IPS DF 6.9 (cell line): ENCODE measurements around the gene SPOP.
"Not testable (repeated sequence)": the region's sequence is repeated elsewhere in the genome, so short reads cannot be mapped to it uniquely, and the experiment has no call there.

ENCODE experiments used
- DNase-seq: peaks from one replicate; pipeline ENCODE4 v3.0.0-alpha.2; 2013; ENCODE audit warnings: low read depth, low spot score
- H3K27ac ChIP-seq: one replicate; pipeline ENCODE4 v1.5.1; 2013; ENCODE audit warnings: low read length, control low read depth
- H3K27me3 ChIP-seq: 2 replicates; pipeline ENCODE4 v1.6.1; 2013; ENCODE audit warnings: mild to moderate bottlenecking, low read length; ENCODE audit not compliant: control insufficient read depth, insufficient read depth
- H3K36me3 ChIP-seq: 2 replicates; pipeline ENCODE4 v1.6.1; 2013; ENCODE audit warnings: low read length; ENCODE audit not compliant: control insufficient read depth, insufficient read depth
- H3K4me1 ChIP-seq: 2 replicates; pipeline ENCODE4 v1.6.1; 2013; ENCODE audit warnings: low read length; ENCODE audit not compliant: control insufficient read depth, insufficient read depth
- H3K4me3 ChIP-seq: 2 replicates; pipeline ENCODE4 v1.5.1; 2013; ENCODE audit warnings: mild to moderate bottlenecking, low read length
- H3K9me3 ChIP-seq: 2 replicates; pipeline ENCODE4 v1.6.1; 2013; ENCODE audit warnings: low read length, inconsistent platforms; ENCODE audit not compliant: control insufficient read depth, insufficient read depth
- WGBS: extraction: QIAGEN DNeasy Blood & Tissue Kit; methylation state at CpG from one replicate; pipeline ENCODE4 v1.1.7; 2013; ENCODE audit warnings: mixed read lengths, missing lambda C conversion rate; ENCODE audit not compliant: insufficient read length, insufficient coverage; 5-methylcytosine and 5-hydroxymethylcytosine counted together

SPOP gene

DNA sequence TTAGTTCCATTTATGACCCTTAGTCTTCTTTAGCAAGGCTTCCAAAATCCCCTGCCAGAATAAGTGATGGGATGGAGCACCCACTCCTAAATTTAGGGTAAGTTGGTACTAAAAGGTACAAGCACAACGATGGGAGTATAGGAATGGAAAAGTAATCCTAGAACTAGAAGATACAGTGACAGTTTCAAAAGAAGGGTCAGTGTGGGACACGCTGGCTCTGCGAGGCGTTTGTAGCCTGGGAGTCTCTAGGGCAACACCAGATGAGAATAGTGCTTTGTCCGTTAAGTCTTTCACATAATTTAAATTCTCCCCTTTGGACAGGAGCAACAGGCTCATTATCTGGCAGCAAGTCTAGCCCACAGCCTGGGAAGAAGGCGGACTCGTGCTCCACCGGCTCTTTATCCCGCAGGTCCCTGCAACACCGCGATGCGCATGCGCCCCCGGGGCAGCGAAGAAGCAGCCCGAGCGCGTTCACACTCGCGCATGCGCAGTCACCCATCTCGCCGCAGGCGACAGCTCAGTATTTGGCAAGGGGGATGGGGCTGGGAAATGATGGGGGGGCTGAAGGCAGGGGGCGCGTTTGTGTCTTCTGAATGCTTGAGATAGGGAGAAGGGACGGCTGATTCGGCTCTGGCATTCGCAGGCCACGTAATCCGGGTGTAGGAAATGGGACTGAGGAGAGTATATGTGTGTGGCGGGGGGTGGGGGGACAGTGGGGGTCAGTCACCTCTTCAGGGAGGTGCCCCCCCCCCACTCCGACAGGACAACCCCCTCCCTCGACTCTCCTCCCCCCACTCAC, 564 bp downstream of the SPOP start:
- DNase-seq: peak; percentile 73
- H3K9me3 ChIP-seq: no peaks in the 10 kb centered on the region
- no CpG with 5 or more reads among the region's 34 CpGs for WGBS
- H3K36me3 ChIP-seq: no peaks in the 10 kb centered on the region
- H3K4me1 ChIP-seq: no peaks in the 10 kb centered on the region; the same call in 1 of the 2 replicates
- no peaks in the 10 kb centered on the region for H3K27me3 ChIP-seq
- peak overlapping the region; percentile 62; the same call in 1 of the 2 replicates for H3K4me3 ChIP-seq
- no peak overlapping the region for H3K27ac ChIP-seq

GRCh38 chr17:49676276-49676868, 1.5 kb downstream of the SPOP start:
- DNase-seq: no peak
- WGBS: no CpG with 5 or more reads among the region's 5 CpGs
- H3K4me3 ChIP-seq: no peak overlapping the region
- no peaks in the 10 kb centered on the region for H3K9me3 ChIP-seq
- H3K27ac ChIP-seq: no peak overlapping the region
- no peaks in the 10 kb centered on the region for H3K27me3 ChIP-seq
- H3K4me1 ChIP-seq: no peaks in the 10 kb centered on the region; the same call in 1 of the 2 replicates
- no peaks in the 10 kb centered on the region for H3K36me3 ChIP-seq

- Histone ChIP-seq H3K27me3 (no peaks in the 10 kb centered on the region), H3K9me3 (no peaks in the 10 kb centered on the region), H3K4me3 (no peak overlapping the region), H3K27ac (no peak overlapping the region), H3K4me1 (no peaks in the 10 kb centered on the region; the same call in 1 of the 2 replicates), H3K36me3 (no peaks in the 10 kb centered on the region)
- no peak for DNase-seq
These were observed 3.4 kb downstream of the SPOP start for GRCh38 chr17:49674507-49674906.

DNA sequence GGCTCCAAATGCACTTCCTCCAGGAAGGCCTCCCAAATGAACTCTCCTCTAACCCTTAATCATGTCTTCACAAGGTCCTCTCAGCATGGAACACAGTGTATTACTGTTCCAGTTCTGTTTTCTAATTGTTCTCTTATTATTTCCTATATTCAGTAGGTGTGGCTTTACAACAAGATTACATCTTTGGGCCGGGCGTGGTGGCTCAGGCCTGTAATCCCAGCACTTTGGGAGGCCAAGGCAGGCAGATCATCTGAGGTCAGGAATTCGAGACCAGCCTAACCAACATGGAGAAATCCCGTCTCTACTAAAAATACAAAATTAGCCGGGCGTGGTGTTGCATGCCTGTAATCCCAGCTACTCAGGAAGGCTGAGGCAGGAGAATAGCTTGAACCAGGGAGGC, 4.2 kb downstream of the SPOP start:
- not testable (repeated sequence) for DNase-seq, H3K4me1 ChIP-seq, H3K4me3 ChIP-seq, H3K9me3 ChIP-seq, H3K36me3 ChIP-seq, H3K27me3 ChIP-seq, H3K27ac ChIP-seq
- WGBS: no CpG with 5 or more reads among the region's 6 CpGs

- H3K27ac ChIP-seq: no peak overlapping the region
- WGBS: no CpG with 5 or more reads among the region's 4 CpGs
- H3K4me3 ChIP-seq: no peak overlapping the region
- H3K36me3 ChIP-seq: no peaks in the 10 kb centered on the region
- H3K9me3 ChIP-seq: no peaks in the 10 kb centered on the region
- no peak for DNase-seq
- H3K4me1 ChIP-seq: no peaks in the 10 kb centered on the region
- H3K27me3 ChIP-seq: no peaks in the 10 kb centered on the region
These were observed 7.3 kb downstream of the SPOP start for GRCh38 chr17:49670641-49671040.

DNA sequence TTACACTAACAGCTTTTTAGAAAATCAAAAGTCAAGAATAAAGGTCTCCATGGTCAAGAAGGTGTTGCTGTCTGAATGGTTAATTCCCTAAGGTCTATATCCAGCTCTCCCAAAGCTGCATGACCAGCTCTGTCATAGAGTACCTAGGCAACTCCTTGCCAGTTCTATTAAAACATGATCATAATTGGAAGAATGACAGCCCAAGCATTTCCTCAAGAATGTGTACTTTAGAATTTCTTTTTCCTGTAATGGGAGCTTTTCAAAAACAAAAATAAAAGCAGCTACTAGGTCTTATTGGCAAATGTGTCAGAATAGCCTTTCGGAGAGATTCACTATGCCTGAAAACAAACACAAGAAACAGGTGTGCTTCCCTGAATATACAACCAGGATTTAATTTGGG, 7.9 kb downstream of the SPOP start:
- no peak for DNase-seq
- no CpG with 5 or more reads among the region's 1 CpG for WGBS
- no peaks in the 10 kb centered on the region for H3K9me3 ChIP-seq
- no peak overlapping the region for H3K4me3 ChIP-seq
- H3K27me3 ChIP-seq: no peaks in the 10 kb centered on the region
- no peaks in the 10 kb centered on the region for H3K4me1 ChIP-seq
- no peak overlapping the region for H3K27ac ChIP-seq
- H3K36me3 ChIP-seq: no peaks in the 10 kb centered on the region

GRCh38 chr17:49667854-49668253, 10.0 kb downstream of the SPOP start:
- no peaks in the 10 kb centered on the region for H3K36me3 ChIP-seq
- no peak overlapping the region for H3K4me3 ChIP-seq
- no peaks in the 10 kb centered on the region for H3K9me3 ChIP-seq
- DNase-seq: no peak
- H3K27ac ChIP-seq: no peak overlapping the region
- H3K27me3 ChIP-seq: no peaks in the 10 kb centered on the region
- H3K4me1 ChIP-seq: peaks cover 1% of the 10 kb centered on the region; the same call in 1 of the 2 replicates
- WGBS: no CpG with 5 or more reads among the region's 2 CpGs

- Histone ChIP-seq H3K4me3 (no peak overlapping the region), H3K36me3 (no peaks in the 10 kb centered on the region), H3K27me3 (no peaks in the 10 kb centered on the region), H3K27ac (no peak overlapping the region), H3K9me3 (no peaks in the 10 kb centered on the region), H3K4me1 (peaks cover 2% of the 10 kb centered on the region; the same call in 1 of the 2 replicates)
- no peak for DNase-seq
- WGBS: no CpG with 5 or more reads among the region's 3 CpGs
These were observed 13.1 kb downstream of the SPOP start for GRCh38 chr17:49664706-49665211.

DNA sequence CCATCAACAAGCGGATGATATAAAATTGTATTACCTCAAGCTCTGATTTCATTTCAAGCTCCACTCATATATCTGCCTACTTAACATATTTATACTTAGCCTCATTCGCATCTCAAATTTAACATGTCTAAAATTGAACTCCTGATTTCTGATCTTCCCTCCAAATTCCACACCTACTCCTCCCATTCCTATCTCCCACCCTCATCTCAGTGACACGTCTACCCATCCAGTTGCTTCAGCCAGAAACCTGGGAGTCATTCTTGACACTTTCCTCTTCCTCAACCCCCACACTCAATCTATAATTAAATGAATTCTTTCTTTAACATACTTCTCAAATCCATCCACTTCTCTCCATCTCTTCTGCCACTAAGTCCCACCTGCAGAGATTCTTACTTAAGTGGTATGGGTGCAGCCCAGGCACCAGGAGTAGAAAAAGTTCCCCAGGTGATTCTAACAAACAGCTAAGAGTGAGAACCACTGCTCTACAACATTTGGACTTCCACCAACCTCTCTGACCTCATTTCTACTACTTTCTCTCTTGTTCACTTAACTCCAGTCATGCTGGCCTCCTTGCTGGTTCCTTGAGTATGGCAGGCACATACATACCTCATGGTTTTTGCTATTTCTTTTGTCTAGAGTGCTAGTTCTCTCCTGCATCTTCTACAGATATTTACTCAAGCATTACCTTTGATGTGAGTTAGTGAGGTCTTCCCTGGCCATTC, 18.1 kb downstream of the SPOP start:
- no peaks in the 10 kb centered on the region for H3K36me3 ChIP-seq
- no peaks in the 10 kb centered on the region for H3K9me3 ChIP-seq
- WGBS: 100% methylated on average over 1 of the region's 3 CpGs
- peaks cover 2% of the 10 kb centered on the region; the same call in 1 of the 2 replicates for H3K4me1 ChIP-seq
- DNase-seq: no peak
- no peak overlapping the region for H3K4me3 ChIP-seq
- no peak overlapping the region for H3K27ac ChIP-seq
- no peaks in the 10 kb centered on the region for H3K27me3 ChIP-seq

DNA sequence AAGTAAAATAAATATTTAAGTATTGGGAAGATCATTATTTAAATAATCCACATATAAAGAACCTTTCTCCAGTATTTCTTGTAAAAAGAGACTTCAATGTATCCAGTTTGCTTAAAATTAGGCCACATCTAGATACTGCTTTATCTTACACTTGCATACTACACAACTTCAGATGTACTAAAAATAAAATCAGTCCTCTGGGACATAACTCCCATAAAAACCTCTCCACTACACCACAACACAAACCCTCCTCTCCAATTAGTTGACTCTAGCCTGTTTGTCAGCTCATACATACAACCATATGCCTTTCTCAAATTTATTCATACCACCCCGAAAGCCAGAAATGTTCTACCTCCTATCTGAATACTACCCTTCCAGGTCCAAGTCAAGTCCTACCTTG, 21.6 kb downstream of the SPOP start:
- no peaks in the 10 kb centered on the region for H3K27me3 ChIP-seq
- H3K27ac ChIP-seq: no peak overlapping the region
- no peaks in the 10 kb centered on the region for H3K36me3 ChIP-seq
- H3K9me3 ChIP-seq: no peaks in the 10 kb centered on the region
- H3K4me3 ChIP-seq: no peak overlapping the region
- no CpG with 5 or more reads among the region's 1 CpG for WGBS
- no peaks in the 10 kb centered on the region for H3K4me1 ChIP-seq
- no peak for DNase-seq
